CD4-positive, CD25-positive, alpha-beta regulatory T cell (primary cell): Measurements from ENCODE around the gene MELTF. TPM values are rescaled to one million over a fixed set of nuclear protein-coding genes. Genes with fewer than 3 reads are reported as not detected.

Experiments used
- ATAC-seq, 2 donors: fragments of 150-1000 bp; cut with Tn5 transposase; one replicate each; pipeline ENCODE4 v1.10.0; 2021; ENCODE audit warnings: low read depth in 2 of 2, moderate number of reproducible peaks in 2 of 2, moderate library complexity in 1 of 2
- DNase-seq, 3 donors: peaks; one replicate each; pipeline versions ENCODE4 v3.0.0 to v3.0.0-alpha.2; 2012 to 2022; ENCODE audit warnings: mixed read lengths in 1 of 3
- H3K27ac ChIP-seq: one replicate; pipeline ENCODE4 v1.7.0; 2013; ENCODE audit warnings: mild to moderate bottlenecking, low read length; ENCODE audit not compliant: insufficient read depth, poor library complexity, severe bottlenecking
- H3K27me3 ChIP-seq: one replicate; pipeline ENCODE4 v1.7.0; 2013; ENCODE audit warnings: low read length; ENCODE audit not compliant: control insufficient read depth, insufficient read depth
- H3K36me3 ChIP-seq: one replicate; pipeline ENCODE4 v1.7.0; 2013; ENCODE audit warnings: mild to moderate bottlenecking, low read length, moderate library complexity; ENCODE audit not compliant: control insufficient read depth, insufficient read depth
- H3K4me1 ChIP-seq: 2 replicates; pipeline ENCODE4 v1.7.0; 2013; ENCODE audit warnings: mild to moderate bottlenecking, low read length; ENCODE audit not compliant: insufficient read depth, control insufficient read depth, poor library complexity, severe bottlenecking
- H3K4me3 ChIP-seq: one replicate; pipeline ENCODE4 v1.7.0; 2013; ENCODE audit warnings: low read depth, mild to moderate bottlenecking, low read length, moderate library complexity
- H3K9me3 ChIP-seq, 2 experiments: 1 replicate in 1 of 2; 2 replicates in 1 of 2; pipeline ENCODE4 v1.7.0; 2013; ENCODE audit warnings: low read length in 2 of 2, mild to moderate bottlenecking in 1 of 2, moderate library complexity in 1 of 2; ENCODE audit not compliant: control insufficient read depth in 2 of 2
- H3K27ac Mint-ChIP-seq, 3 donors: one replicate each; pipeline ENCODE4 v1.8.0; 2020 to 2022; ENCODE audit warnings: mild to moderate bottlenecking in 3 of 3, mixed read lengths in 3 of 3, moderate library complexity in 2 of 3
- H3K27me3 Mint-ChIP-seq: one replicate; pipeline ENCODE4 v1.8.0; 2022; ENCODE audit warnings: mild to moderate bottlenecking, mixed read lengths
- H3K36me3 Mint-ChIP-seq: one replicate; pipeline ENCODE4 v1.8.0; 2020; ENCODE audit warnings: mixed read lengths
- H3K4me1 Mint-ChIP-seq, 4 donors: one replicate each; pipeline ENCODE4 v1.8.0; 2020 to 2022; ENCODE audit warnings: mixed read lengths in 4 of 4, mild to moderate bottlenecking in 1 of 4
- H3K4me3 Mint-ChIP-seq, 4 donors: one replicate each; pipeline ENCODE4 v1.8.0; 2020 to 2022; ENCODE audit warnings: mild to moderate bottlenecking in 4 of 4, mixed read lengths in 4 of 4, moderate library complexity in 3 of 4
- H3K9me3 Mint-ChIP-seq, 7 donors: one replicate each; pipeline ENCODE4 v1.8.0; 2020 to 2022; ENCODE audit warnings: mixed read lengths in 7 of 7, mild to moderate bottlenecking in 3 of 7, moderate library complexity in 2 of 7
- polyA plus RNA-seq, 4 donors: library from polyadenylated mRNA; unstranded; fragments of 300-500 nt; fragmentation: Illumina TruSeq; gene quantifications; one replicate each; pipeline ENCODE4 v1.2.3, GENCODE V29; 2021
- total RNA-seq: library from RNA; stranded (reverse); gene quantifications from one replicate; pipeline ENCODE4 v1.2.3, GENCODE V29; 2022

MELTF gene
- total and polyA plus RNA-seq, 5 donors from 2014 or later, result 0.10 to 1.4 (median 0.47) TPM

DNA sequence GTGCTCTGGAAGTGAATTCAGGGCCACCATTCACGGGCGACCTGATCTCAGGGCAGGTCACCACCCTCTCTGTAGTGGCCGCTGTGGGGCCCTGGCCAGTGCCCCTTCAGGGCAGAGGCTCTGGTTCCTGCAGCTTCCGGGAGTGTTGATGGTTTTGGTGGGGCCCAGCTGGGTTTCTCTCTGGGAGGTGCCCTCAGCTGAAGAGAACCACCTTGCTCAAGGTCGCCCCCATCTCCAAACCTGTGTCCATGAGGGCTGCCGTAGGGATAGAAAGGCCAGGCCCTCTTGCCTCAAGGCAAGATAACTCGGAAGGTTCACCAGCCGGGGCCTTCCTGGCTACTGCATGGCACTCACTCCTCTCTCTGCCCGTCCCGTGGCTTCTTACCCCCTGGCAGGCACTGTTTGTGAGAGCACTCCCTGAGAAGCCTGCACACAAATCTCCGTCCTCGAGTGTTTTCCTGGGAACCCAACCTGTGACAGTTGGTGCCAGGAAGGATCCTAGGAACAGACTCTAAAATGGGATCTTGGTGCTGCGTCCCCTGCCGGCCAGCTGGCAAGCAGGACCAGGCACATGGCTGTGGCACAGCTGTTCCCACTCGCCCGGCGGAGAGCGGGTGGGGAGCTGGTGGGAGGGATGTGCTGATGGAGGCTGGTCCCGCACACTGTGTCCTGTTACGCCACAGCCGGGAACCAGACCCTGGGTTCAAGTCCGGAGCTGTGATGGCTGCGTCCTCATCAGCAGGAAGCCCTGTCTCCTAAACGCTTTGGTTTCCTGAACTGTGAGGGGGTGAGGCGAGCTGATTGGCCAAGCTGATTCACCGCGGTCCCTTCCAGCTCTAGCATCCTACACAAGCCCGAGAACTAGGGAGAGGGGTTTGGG, 37.8 kb downstream of the MELTF start:
- ATAC-seq, result no peak
- Mint-ChIP-seq H3K4me1 (no peaks in the 10 kb centered on the region), H3K4me3 (no peak overlapping the region)

DNA sequence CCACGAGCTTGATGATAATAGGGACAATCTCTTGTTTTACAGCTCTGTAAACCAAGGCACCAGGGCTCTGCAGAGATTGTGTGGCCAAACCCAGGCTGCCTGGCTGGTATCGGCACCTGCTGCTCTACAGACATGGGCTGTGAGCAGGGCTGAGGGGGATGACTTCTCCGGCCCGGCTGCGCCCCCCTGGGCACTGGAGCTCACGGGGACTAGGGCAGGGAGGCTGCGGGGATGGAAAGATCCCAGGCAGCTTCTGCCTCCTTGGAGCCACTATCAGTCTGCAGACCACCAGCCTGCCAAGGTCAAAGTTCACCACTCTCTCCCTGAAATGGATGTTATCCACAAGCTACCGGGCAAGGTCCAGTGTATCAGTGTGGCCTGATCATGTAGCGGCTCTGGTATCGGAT, 39.0 kb downstream of the MELTF start:
- no peaks in the 10 kb centered on the region for H3K27me3 Mint-ChIP-seq
- no peak for ATAC-seq
- H3K27ac ChIP-seq, result no peak overlapping the region
- H3K9me3 Mint-ChIP-seq, result no peaks in the 10 kb centered on the region
- no peak overlapping the region for H3K4me3 ChIP-seq
- H3K4me3 Mint-ChIP-seq, result no peak overlapping the region
- H3K36me3 Mint-ChIP-seq, result no peaks in the 10 kb centered on the region
- H3K9me3 ChIP-seq, result no peaks in the 10 kb centered on the region
- H3K27ac Mint-ChIP-seq, result no peak overlapping the region
- H3K36me3 ChIP-seq, result no peaks in the 10 kb centered on the region
- H3K27me3 ChIP-seq, result no peaks in the 10 kb centered on the region
- no peak for DNase-seq
- no peaks in the 10 kb centered on the region for H3K4me1 ChIP-seq
- H3K4me1 Mint-ChIP-seq, result no peaks in the 10 kb centered on the region

More for the DNA sequence above, 37.8 kb downstream of the MELTF start:
- Mint-ChIP-seq H3K27me3 (no peaks in the 10 kb centered on the region), H3K36me3 (no peaks in the 10 kb centered on the region), H3K27ac (no peak overlapping the region), H3K9me3 (no peaks in the 10 kb centered on the region)
- H3K27me3 ChIP-seq, result no peaks in the 10 kb centered on the region
- no peaks in the 10 kb centered on the region for H3K36me3 ChIP-seq
- no peak overlapping the region for H3K4me3 ChIP-seq
- DNase-seq, result no peak
- H3K4me1 ChIP-seq, result no peaks in the 10 kb centered on the region
- no peaks in the 10 kb centered on the region for H3K9me3 ChIP-seq
- H3K27ac ChIP-seq, result no peak overlapping the region

- peaks cover 2% of the 10 kb centered on the region for H3K27me3 ChIP-seq
- Mint-ChIP-seq H3K9me3 (no peaks in the 10 kb centered on the region), H3K4me1 (no peaks in the 10 kb centered on the region), H3K4me3 (no peak overlapping the region), H3K27ac (no peak overlapping the region), H3K36me3 (no peaks in the 10 kb centered on the region), H3K27me3 (no peaks in the 10 kb centered on the region)
- no peaks in the 10 kb centered on the region for H3K4me1 ChIP-seq
- no peaks in the 10 kb centered on the region for H3K36me3 ChIP-seq
- no peaks in the 10 kb centered on the region for H3K9me3 ChIP-seq
- H3K4me3 ChIP-seq, result no peak overlapping the region
- DNase-seq (no peak), ATAC-seq (no peak)
- H3K27ac ChIP-seq, result no peak overlapping the region
Measured at GRCh38 chr3:196989721-196990262, 39.8 kb downstream of the MELTF start.

DNA sequence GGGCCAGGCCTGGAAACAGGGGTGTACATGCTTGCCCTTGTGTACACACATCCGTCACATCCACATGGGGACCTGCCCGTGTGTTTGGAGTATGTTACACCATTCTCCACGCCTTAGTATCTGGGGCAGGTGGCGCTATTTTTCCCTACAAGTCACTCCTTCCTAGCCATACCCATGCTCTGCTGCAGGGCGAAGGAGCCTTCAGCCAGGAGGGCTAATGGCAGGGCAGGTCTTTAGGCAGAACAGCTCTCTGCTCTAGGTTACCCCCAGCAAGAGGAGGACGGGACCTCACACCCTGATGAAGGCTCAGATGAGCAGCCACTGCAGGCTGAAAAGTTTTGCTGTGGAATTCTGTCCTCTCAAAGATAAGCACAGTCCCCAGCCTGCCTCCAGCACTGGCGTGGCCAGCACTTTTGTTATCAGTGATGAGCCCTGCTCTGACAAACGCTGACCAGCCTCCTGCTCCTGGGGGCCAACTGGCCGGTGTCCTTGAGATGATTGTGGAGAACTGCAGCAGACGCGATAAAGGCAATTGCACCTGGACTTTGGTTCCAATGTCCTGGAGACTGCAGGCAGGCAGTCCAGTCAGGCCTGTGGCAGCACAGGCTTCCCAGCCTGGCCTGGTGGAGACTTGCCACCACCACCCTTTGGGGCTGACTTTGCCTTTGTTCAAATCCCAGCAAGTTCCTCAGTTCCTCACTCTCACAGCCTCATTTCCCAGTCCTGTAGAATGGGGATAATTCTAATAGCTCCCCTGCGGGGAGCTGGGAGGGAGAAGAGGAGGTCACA, 41.2 kb downstream of the MELTF start:
- H3K9me3 ChIP-seq, result peaks cover 1 to 4% of the 10 kb centered on the region in 2 experiments
- Mint-ChIP-seq H3K27ac (no peak overlapping the region), H3K27me3 (peaks cover 4% of the 10 kb centered on the region), H3K4me3 (no peak overlapping the region), H3K4me1 (no peaks in the 10 kb centered on the region), H3K36me3 (no peaks in the 10 kb centered on the region), H3K9me3 (peaks cover 0 to 3% (median 2%) of the 10 kb centered on the region in 7 donors)
- H3K36me3 ChIP-seq, result no peaks in the 10 kb centered on the region
- H3K27me3 ChIP-seq, result peaks cover 6% of the 10 kb centered on the region
- no peaks in the 10 kb centered on the region for H3K4me1 ChIP-seq
- ATAC-seq (no peak), DNase-seq (no peak)
- no peak overlapping the region for H3K27ac ChIP-seq
- no peak overlapping the region for H3K4me3 ChIP-seq

- no peak for DNase-seq
Measured at GRCh38 chr3:196987022-196987421, 42.6 kb downstream of the MELTF start.

DNA sequence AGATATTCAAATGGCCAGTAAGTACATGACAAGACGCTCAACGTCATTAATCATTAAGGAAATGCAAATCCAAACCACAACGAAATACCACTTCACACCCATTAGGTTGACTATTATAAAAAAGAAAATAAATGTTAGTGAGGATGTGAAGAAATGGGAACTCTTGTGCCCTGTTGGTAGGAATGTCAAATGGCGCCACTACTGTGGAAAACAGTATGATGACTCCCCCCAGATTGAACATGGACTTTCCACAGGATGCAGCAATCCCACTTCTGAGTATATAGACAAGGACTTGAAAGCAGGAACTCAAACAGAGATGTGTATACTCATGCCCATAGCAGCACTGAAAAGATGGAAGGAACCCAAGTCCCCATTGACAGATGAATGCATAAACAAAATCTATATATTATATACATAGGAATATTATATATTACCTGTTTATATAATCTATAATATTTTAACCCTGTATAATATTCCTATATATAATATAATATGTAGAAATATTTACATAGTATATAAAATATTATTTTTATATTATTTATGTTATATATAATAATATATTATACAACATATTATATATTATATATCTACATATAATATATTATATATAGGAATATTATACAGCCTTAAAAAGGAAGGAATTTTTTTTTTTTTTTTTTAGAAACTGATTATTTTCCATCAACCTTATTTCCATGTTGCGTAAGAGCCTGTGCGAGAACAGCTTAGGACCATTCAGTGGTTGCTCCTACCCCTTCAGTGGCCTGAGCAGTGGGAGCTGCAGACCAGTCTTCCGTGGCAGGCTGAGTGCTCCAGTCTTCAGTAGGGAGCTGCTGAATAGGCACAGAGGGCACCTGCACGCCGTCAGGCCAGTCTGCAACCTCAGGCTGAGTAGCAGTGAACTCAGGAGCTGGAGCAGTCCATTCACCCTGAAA, 43.4 kb downstream of the MELTF start:
- no peaks in the 10 kb centered on the region for H3K36me3 ChIP-seq
- no peaks in the 10 kb centered on the region for H3K4me1 ChIP-seq
- no peak overlapping the region for H3K27ac ChIP-seq
- no peak overlapping the region for H3K4me3 Mint-ChIP-seq
- H3K36me3 Mint-ChIP-seq, result no peaks in the 10 kb centered on the region
- H3K4me3 ChIP-seq, result no peak overlapping the region
- H3K27me3 Mint-ChIP-seq, result peaks cover 7% of the 10 kb centered on the region
- no peaks in the 10 kb centered on the region for H3K4me1 Mint-ChIP-seq
- H3K27ac Mint-ChIP-seq, result no peak overlapping the region
- H3K27me3 ChIP-seq, result peaks cover 10% of the 10 kb centered on the region
- H3K9me3 ChIP-seq, result peaks cover 4 to 11% of the 10 kb centered on the region in 2 experiments
- peaks cover 0 to 11% (median 6%) of the 10 kb centered on the region in 7 donors for H3K9me3 Mint-ChIP-seq
- DNase-seq, result no peak
- ATAC-seq, result no peak

More at GRCh38 chr3:196987022-196987421, 42.6 kb downstream of the MELTF start:
- Histone ChIP-seq H3K4me1 (no peaks in the 10 kb centered on the region), H3K36me3 (no peaks in the 10 kb centered on the region), H3K27ac (no peak overlapping the region), H3K27me3 (peaks cover 8% of the 10 kb centered on the region), H3K4me3 (no peak overlapping the region), H3K9me3 (peaks cover 4 to 11% of the 10 kb centered on the region in 2 experiments)
- no peak overlapping the region for H3K27ac Mint-ChIP-seq
- no peak overlapping the region for H3K4me3 Mint-ChIP-seq
- ATAC-seq, result no peak
- peaks cover 0 to 8% (median 6%) of the 10 kb centered on the region in 7 donors for H3K9me3 Mint-ChIP-seq
- peaks cover 7% of the 10 kb centered on the region for H3K27me3 Mint-ChIP-seq
- H3K36me3 Mint-ChIP-seq, result no peaks in the 10 kb centered on the region
- no peaks in the 10 kb centered on the region for H3K4me1 Mint-ChIP-seq

- Mint-ChIP-seq H3K27me3 (peaks cover 13% of the 10 kb centered on the region), H3K9me3 (peaks cover 0 to 11% (median 6%) of the 10 kb centered on the region in 7 donors), H3K4me1 (no peaks in the 10 kb centered on the region), H3K4me3 (no peak overlapping the region), H3K27ac (no peak overlapping the region), H3K36me3 (no peaks in the 10 kb centered on the region)
- ATAC-seq (no peak), DNase-seq (no peak)
- Histone ChIP-seq H3K27ac (no peak overlapping the region), H3K27me3 (peaks cover 10% of the 10 kb centered on the region), H3K4me1 (no peaks in the 10 kb centered on the region), H3K36me3 (no peaks in the 10 kb centered on the region), H3K4me3 (no peak overlapping the region), H3K9me3 (peaks cover 4 to 11% of the 10 kb centered on the region in 2 experiments)
Measured at GRCh38 chr3:196985298-196985697, 44.3 kb downstream of the MELTF start.
